Kidney (tissue), 14 donors: ENCODE results near the gene UBAC2. TPM values are rescaled to one million over a fixed set of nuclear protein-coding genes. Genes with fewer than 3 reads are reported as not detected.

Experiments
- DNase-seq, 5 donors: peaks; one replicate each; pipeline ENCODE4 v3.0.0-alpha.2; 2013 to 2020
- FAIRE-seq: peaks from 2 replicates; lab custom pipeline; 2012; peaks lifted over from hg19 to GRCh38; lab: Jason Lieb, UNC
- H3K27ac ChIP-seq, 2 donors: one replicate each; pipeline ENCODE4 v1.7.0; 2013; ENCODE audit warnings: low read depth in 2 of 2, low read length in 2 of 2, inconsistent platforms in 1 of 2
- H3K27me3 ChIP-seq: one replicate; pipeline ENCODE4 v1.7.1; 2013; ENCODE audit warnings: low read length, inconsistent platforms; ENCODE audit not compliant: control insufficient read depth, insufficient read depth
- H3K36me3 ChIP-seq, 3 donors: one replicate each; pipeline versions ENCODE4 v1.7.0 to v1.7.1; 2013; ENCODE audit warnings: low read length in 3 of 3, control low read depth in 1 of 3, inconsistent platforms in 1 of 3; ENCODE audit not compliant: insufficient read depth in 3 of 3, control insufficient read depth in 2 of 3
- H3K4me1 ChIP-seq, 3 donors: one replicate each; pipeline versions ENCODE4 v1.7.0 to v1.7.1; 2013; ENCODE audit warnings: low read length in 3 of 3, inconsistent platforms in 1 of 3, low read depth in 1 of 3; ENCODE audit not compliant: control insufficient read depth in 2 of 3, insufficient read depth in 2 of 3
- H3K4me3 ChIP-seq, 3 donors: one replicate each; pipeline versions ENCODE4 v1.7.0 to v1.8.1; 2013; ENCODE audit warnings: low read length in 3 of 3, control low read depth in 1 of 3, inconsistent platforms in 1 of 3
- H3K9ac ChIP-seq, 3 donors: one replicate each; pipeline versions ENCODE4 v1.7.0 to v1.7.1; 2013; ENCODE audit warnings: low read length in 3 of 3, control low read depth in 1 of 3, inconsistent platforms in 1 of 3
- H3K9me3 ChIP-seq, 3 donors: one replicate each; pipeline versions ENCODE4 v1.7.0 to v1.7.1; 2013; ENCODE audit warnings: low read length in 3 of 3, control low read depth in 1 of 3, inconsistent platforms in 1 of 3; ENCODE audit not compliant: control insufficient read depth in 2 of 3, insufficient read depth in 1 of 3
- CTCF ChIP-seq: IDR thresholded peaks from 3 replicates; pipeline ENCODE4 v1.5.1; 2012; ENCODE audit warnings: mild to moderate bottlenecking, moderate library complexity, borderline replicate concordance; ENCODE audit not compliant: insufficient read depth; ENCODE audit errors: extremely low read depth
- intact Hi-C: fragments of 100-400 bp; cut with DNase I; formaldehyde crosslinking; loops from one replicate; pipeline ENCODE4 v1.11.1; 2022
- polyA plus RNA-seq: library from polyadenylated mRNA; stranded (reverse); fragments of 350-450 nt; fragmentation: Illumina TruSeq; extraction: RNeasy Lipid Tissue Mini Kit (QIAGEN cat#74804); gene quantifications from one replicate; pipeline ENCODE4 v1.2.3, GENCODE V29; 2014; ENCODE audit warnings: low read depth, low replicate concordance; ENCODE audit not compliant: insufficient read depth
- total RNA-seq: library from RNA; stranded (reverse); fragmentation: NEBNext Ultra II Directional; extraction: Animal tissue kit (Norgen Biotek cat#: 25700); gene quantifications from one replicate; pipeline ENCODE4 v1.2.1, GENCODE V29; 2021
- donor health status: control.
- donor health status: control.
- donor health status: control.
- donor health status: control.
- donor health status: control.
- donor health status: DM: yes; HTN: yes; CAD: no.
- donor health status: Normal renal cell carcinoma (clear cell type).

UBAC2 gene
- total and polyA plus RNA-seq, 2 donors from 2014 or later, result 61.8 to 77.5 TPM

DNA sequence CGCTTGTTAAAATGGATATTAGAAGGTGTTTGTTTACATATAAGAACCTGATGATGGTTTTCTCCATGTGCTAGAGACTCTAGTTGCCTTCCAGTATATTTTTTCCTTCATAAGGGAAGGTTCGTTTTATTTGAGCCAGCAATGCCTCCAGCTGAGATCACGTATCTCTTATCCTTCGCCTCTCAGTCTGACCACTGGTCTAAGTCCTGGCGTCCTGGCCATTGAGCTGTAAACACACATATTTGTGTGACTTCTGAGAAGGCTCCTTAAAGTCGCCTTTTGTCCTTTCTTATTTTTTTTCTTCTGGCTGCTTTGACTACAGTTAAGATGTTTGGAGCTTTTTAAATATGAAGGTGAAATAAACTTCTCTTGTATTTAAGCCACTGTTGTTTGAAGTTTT lies 130.3 kb downstream of the UBAC2 start:
- H3K9ac ChIP-seq, result no peak overlapping the region
- DNase-seq, result no peak

GRCh38 chr13:99331881-99332293 lies 131.2 kb downstream of the UBAC2 start:
- Histone ChIP-seq H3K4me3 (no peak overlapping the region), H3K9me3 (no peaks in the 10 kb centered on the region), H3K27ac (no peak overlapping the region), H3K9ac (no peak overlapping the region), H3K27me3 (no peaks in the 10 kb centered on the region), H3K4me1 (no peaks in the 10 kb centered on the region), H3K36me3 (peaks cover 0 to 2% (median under 1%) of the 10 kb centered on the region in 3 donors)
- FAIRE-seq (no peak), DNase-seq (no peak)
- intact Hi-C loops, result no loop called here
- no peak for TF ChIP-seq CTCF

More for the DNA sequence above, 130.3 kb downstream of the UBAC2 start:
- no peaks in the 10 kb centered on the region for H3K4me1 ChIP-seq
- H3K4me3 ChIP-seq, result no peak overlapping the region
- H3K27me3 ChIP-seq, result no peaks in the 10 kb centered on the region
- intact Hi-C loops, result no loop called here
- TF ChIP-seq CTCF, result no peak
- H3K27ac ChIP-seq, result no peak overlapping the region
- no peaks in the 10 kb centered on the region for H3K9me3 ChIP-seq
- no peak for FAIRE-seq
- H3K36me3 ChIP-seq, result peaks cover 0 to 4% (median 2%) of the 10 kb centered on the region in 3 donors

DNA sequence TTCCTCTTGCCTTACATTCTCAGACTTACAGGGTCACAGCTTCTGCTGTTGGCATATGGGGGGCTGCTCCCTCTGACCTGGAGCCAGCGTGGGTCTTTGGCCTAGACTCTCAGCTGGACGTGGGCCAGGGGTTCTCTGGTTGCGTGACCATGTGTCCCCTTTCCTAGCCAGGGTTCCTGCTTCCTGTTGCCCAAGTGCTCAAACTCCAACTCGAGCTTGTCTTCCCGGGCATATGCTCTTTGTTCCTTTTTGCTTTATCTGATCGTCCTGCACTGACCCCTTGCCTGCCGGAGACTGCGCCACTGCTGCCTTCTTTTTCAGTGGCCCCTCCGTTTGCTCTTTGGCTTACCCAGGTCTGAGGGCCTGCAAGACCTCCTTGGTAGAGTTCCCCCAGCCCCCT lies 131.8 kb downstream of the UBAC2 start:
- no peak for FAIRE-seq
- H3K9ac ChIP-seq, result no peak overlapping the region
- no peak for DNase-seq
- H3K27me3 ChIP-seq, result no peaks in the 10 kb centered on the region
- no peak overlapping the region for H3K27ac ChIP-seq
- intact Hi-C loops, result no loop called here
- H3K4me1 ChIP-seq, result no peaks in the 10 kb centered on the region
- no peaks in the 10 kb centered on the region for H3K9me3 ChIP-seq
- no peak overlapping the region for H3K4me3 ChIP-seq
- TF ChIP-seq CTCF, result no peak
- H3K36me3 ChIP-seq, result peaks cover 0 to 2% (median 0%) of the 10 kb centered on the region in 3 donors

GRCh38 chr13:99334221-99334620 lies 133.6 kb downstream of the UBAC2 start:
- no peaks in the 10 kb centered on the region for H3K36me3 ChIP-seq
- no peak overlapping the region for H3K4me3 ChIP-seq
- no peak for FAIRE-seq
- H3K9ac ChIP-seq, result no peak overlapping the region
- H3K4me1 ChIP-seq, result no peaks in the 10 kb centered on the region
- no peak for TF ChIP-seq CTCF
- H3K27me3 ChIP-seq, result no peaks in the 10 kb centered on the region
- no peaks in the 10 kb centered on the region for H3K9me3 ChIP-seq
- DNase-seq, result no peak
- intact Hi-C loops, result no loop called here
- no peak overlapping the region for H3K27ac ChIP-seq
